WTC11 (cell line): ENCODE data around the gene CRCP. TPM values are rescaled to one million over a fixed set of nuclear protein-coding genes. Genes with fewer than 3 reads are reported as not detected.

Experiments used
- ATAC-seq: fragments of 200-7000 bp; cut with Tn5 transposase; 2 replicates; pipeline ENCODE4 v1.10.0; 2021; ENCODE audit warnings: mild to moderate bottlenecking, moderate library complexity
- CTCF ChIA-PET: fragments of 300-600 bp; sonication (Branson Sonifier 250); formaldehyde crosslinking; loops from one replicate; lab custom pipeline; 2021; ENCODE audit warnings: antibody characterized with exemption; lab: Charles Lee
- POLR2A ChIA-PET: fragments of 350-600 bp; sonication (Branson Sonifier 250); formaldehyde crosslinking; loops from one replicate; lab custom pipeline; 2021; ENCODE audit warnings: antibody characterized with exemption; lab: Charles Lee
- DNase-seq: peaks from one replicate; pipeline ENCODE4 v3.0.0; 2021; ENCODE audit warnings: low spot score
- H3K27ac Mint-ChIP-seq: 2 replicates; pipeline ENCODE4 v1.8.0; 2021; ENCODE audit warnings: mixed read lengths
- H3K27me3 Mint-ChIP-seq: 2 replicates; pipeline ENCODE4 v1.8.0; 2021; ENCODE audit warnings: low read depth, mild to moderate bottlenecking, moderate library complexity, mixed read lengths
- H3K36me3 Mint-ChIP-seq: 2 replicates; pipeline ENCODE4 v1.8.0; 2021; ENCODE audit warnings: mixed read lengths
- H3K4me1 Mint-ChIP-seq: 2 replicates; pipeline ENCODE4 v1.8.0; 2022; ENCODE audit warnings: mixed read lengths
- H3K4me3 Mint-ChIP-seq: 2 replicates; pipeline ENCODE4 v1.8.0; 2021; ENCODE audit warnings: mild to moderate bottlenecking, moderate library complexity, mixed read lengths
- H3K9me3 Mint-ChIP-seq: 2 replicates; pipeline ENCODE4 v1.8.0; 2021; ENCODE audit warnings: mixed read lengths
- ATF1 ChIP-seq: sonication (generic); formaldehyde crosslinking; IDR thresholded peaks from 2 replicates; pipeline ENCODE4 v1.8.1; 2023; ENCODE audit warnings: mild to moderate bottlenecking, moderate library complexity, missing genetic modification reagents
- ATF2 ChIP-seq: sonication (generic); formaldehyde crosslinking; IDR thresholded peaks from 2 replicates; pipeline ENCODE4 v1.8.1; 2022; ENCODE audit warnings: low read depth, missing genetic modification reagents, borderline replicate concordance
- CDX4 ChIP-seq: fragments of 250-450 bp; sonication (Bioruptor Pico); IDR thresholded peaks from 2 replicates; pipeline ENCODE4 v1.9.0; 2021; ENCODE audit warnings: moderate library complexity, mild to moderate bottlenecking, inconsistent platforms, borderline replicate concordance
- E2F1 ChIP-seq: sonication (generic); formaldehyde crosslinking; IDR thresholded peaks from 2 replicates; pipeline ENCODE4 v1.8.0; 2022; ENCODE audit warnings: mild to moderate bottlenecking, missing genetic modification reagents
- E2F5 ChIP-seq: sonication (generic); formaldehyde crosslinking; IDR thresholded peaks from 2 replicates; pipeline ENCODE4 v1.8.1; 2022; ENCODE audit warnings: mild to moderate bottlenecking, moderate library complexity, missing genetic modification reagents
- ESRRA ChIP-seq: sonication (generic); formaldehyde crosslinking; IDR thresholded peaks from 2 replicates; pipeline ENCODE4 v1.8.1; 2022; ENCODE audit warnings: mild to moderate bottlenecking, missing genetic modification reagents, borderline replicate concordance
- KAT7 ChIP-seq: sonication (generic); formaldehyde crosslinking; IDR thresholded peaks from 2 replicates; pipeline ENCODE4 v1.8.1; 2023; ENCODE audit warnings: missing genetic modification reagents, mild to moderate bottlenecking, borderline replicate concordance
- NFATC4 ChIP-seq: fragments of 250-450 bp; sonication (Bioruptor Pico); IDR thresholded peaks from 2 replicates; pipeline ENCODE4 v1.9.0; 2021; ENCODE audit warnings: mild to moderate bottlenecking
- PRDM15 ChIP-seq: sonication (generic); formaldehyde crosslinking; IDR thresholded peaks from 2 replicates; pipeline ENCODE4 v1.8.0; 2022; ENCODE audit warnings: missing genetic modification reagents
- PRRX2 ChIP-seq: fragments of 250-450 bp; sonication (Bioruptor Pico); IDR thresholded peaks from 2 replicates; pipeline ENCODE4 v1.8.0; 2021; ENCODE audit warnings: mild to moderate bottlenecking
- SMAD3 ChIP-seq: sonication (generic); formaldehyde crosslinking; IDR thresholded peaks from 2 replicates; pipeline ENCODE4 v1.8.0; 2022; ENCODE audit warnings: missing genetic modification reagents, mild to moderate bottlenecking, borderline replicate concordance
- SMAD4 ChIP-seq: sonication (generic); formaldehyde crosslinking; IDR thresholded peaks from 2 replicates; pipeline ENCODE4 v1.8.0; 2022; ENCODE audit warnings: mild to moderate bottlenecking, missing genetic modification reagents
- SOX15 ChIP-seq: fragments of 250-450 bp; sonication (Bioruptor Pico); IDR thresholded peaks from 2 replicates; pipeline ENCODE4 v1.9.0; 2021; ENCODE audit warnings: mild to moderate bottlenecking
- SP1 ChIP-seq: sonication (generic); formaldehyde crosslinking; conservative IDR thresholded peaks from 2 replicates; pipeline ENCODE4 v1.8.1; 2022; ENCODE audit warnings: missing genetic modification reagents
- TCF7 ChIP-seq: sonication (generic); formaldehyde crosslinking; IDR thresholded peaks from 2 replicates; pipeline ENCODE4 v1.8.0; 2022; ENCODE audit warnings: mild to moderate bottlenecking, low read depth, missing genetic modification reagents, moderate library complexity
- TEAD1 ChIP-seq: sonication (generic); formaldehyde crosslinking; IDR thresholded peaks from 2 replicates; pipeline ENCODE4 v1.8.0; 2022; ENCODE audit warnings: mild to moderate bottlenecking, missing genetic modification reagents
- ZNF121 ChIP-seq: sonication (generic); formaldehyde crosslinking; IDR thresholded peaks from 2 replicates; pipeline ENCODE4 v1.8.0; 2023; ENCODE audit warnings: missing genetic modification reagents
- ZNF138 ChIP-seq: sonication (generic); formaldehyde crosslinking; conservative IDR thresholded peaks from 2 replicates; pipeline ENCODE4 v1.8.1; 2022; ENCODE audit warnings: mild to moderate bottlenecking, moderate library complexity, missing genetic modification reagents
- ZNF671 ChIP-seq: fragments of 250-450 bp; sonication (Bioruptor Pico); IDR thresholded peaks from 2 replicates; pipeline ENCODE4 v1.8.0; 2021; ENCODE audit warnings: mild to moderate bottlenecking
- total RNA-seq: library from RNA; stranded (reverse); gene quantifications from 3 replicates; pipeline ENCODE4 v1.2.3, GENCODE V29; 2021
- TF ChIP-seq, protein P1 (sequence below): sonication (generic); formaldehyde crosslinking; IDR thresholded peaks from 2 replicates; pipeline ENCODE4 v1.8.1; 2022; ENCODE audit warnings: mild to moderate bottlenecking, missing genetic modification reagents, moderate library complexity, borderline replicate concordance
- TF ChIP-seq, protein P2 (sequence below): sonication (generic); formaldehyde crosslinking; IDR thresholded peaks from 2 replicates; pipeline ENCODE4 v1.8.0; 2022; ENCODE audit warnings: mild to moderate bottlenecking, missing genetic modification reagents

CRCP gene
- total RNA-seq, 1 experiment from 2014 or later: 23.3 TPM

DNA sequence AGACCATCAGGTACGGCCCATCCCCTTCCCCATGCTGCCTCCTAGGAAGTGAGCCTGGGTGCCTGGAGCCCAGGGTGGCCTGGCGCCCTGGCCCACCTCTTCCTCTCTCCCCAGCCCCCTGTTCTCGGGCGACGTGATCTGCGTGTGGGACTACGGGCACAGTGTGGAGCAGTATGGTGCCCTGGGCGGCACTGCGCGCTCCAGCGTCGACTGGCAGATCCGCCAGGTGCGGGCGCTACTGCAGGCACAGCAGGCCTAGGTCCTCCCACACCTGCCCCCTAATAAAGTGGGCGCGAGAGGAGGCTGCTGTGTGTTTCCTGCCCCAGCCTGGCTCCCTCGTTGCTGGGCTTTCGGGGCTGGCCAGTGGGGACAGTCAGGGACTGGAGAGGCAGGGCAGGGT is 22.0 kb upstream of the CRCP start:
- no peak for TF ChIP-seq PRDM15 (CRISPR knock-in tag)
- no peak for TF ChIP-seq TEAD1
- no peak for TF ChIP-seq ZNF121 (CRISPR knock-in tag)
- no peak for TF ChIP-seq SMAD3 (CRISPR knock-in tag)
- no peak for TF ChIP-seq NFATC4
- TF ChIP-seq SP1 (CRISPR knock-in tag): no peak
- no peak for TF ChIP-seq ATF1
- Mint-ChIP-seq H3K27ac (no peak overlapping the region), H3K36me3 (no peaks in the 10 kb centered on the region), H3K4me3 (no peak overlapping the region), H3K9me3 (no peaks in the 10 kb centered on the region), H3K4me1 (no peaks in the 10 kb centered on the region), H3K27me3 (no peaks in the 10 kb centered on the region)
- ChIA-PET CTCF (no interaction called here), POLR2A (no interaction called here)
- DNase-seq: no peak
- no peak for ATAC-seq

DNA sequence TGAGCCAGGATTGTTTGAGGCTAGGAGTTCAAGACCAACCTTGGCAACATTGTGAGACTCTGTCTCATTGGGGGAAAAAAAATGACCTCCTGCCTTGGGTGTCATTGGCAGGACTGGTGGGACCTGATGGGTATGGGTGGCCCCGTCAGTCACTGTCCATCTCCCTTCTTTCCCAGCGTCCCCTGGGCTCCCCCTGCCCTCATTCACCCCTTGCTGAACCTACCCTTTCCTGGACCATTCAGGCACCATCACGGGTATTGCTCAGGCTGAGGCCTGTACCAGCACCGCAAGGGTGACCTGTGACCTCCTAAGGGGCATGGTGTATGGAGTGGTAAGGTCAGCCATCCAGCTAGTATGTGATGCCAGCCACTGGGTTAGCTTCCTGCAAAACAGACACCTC is 19.6 kb upstream of the CRCP start:
- no peak for ATAC-seq
- ChIA-PET CTCF (no interaction called here), POLR2A (interaction anchor here (0.6 to 0.7 kb wide), 2 partner anchors 13 to 976 kb away, joined by 3 to 5 read pairs; no protein-coding TSS in a partner anchor)
- Mint-ChIP-seq H3K4me1 (peaks cover 5% of the 10 kb centered on the region; the same call in 1 of the 2 replicates), H3K27me3 (no peaks in the 10 kb centered on the region), H3K36me3 (no peaks in the 10 kb centered on the region), H3K27ac (no peak overlapping the region), H3K4me3 (no peak overlapping the region), H3K9me3 (no peaks in the 10 kb centered on the region)
- DNase-seq: no peak
- TF ChIP-seq SMAD3 (CRISPR knock-in tag) (no peak), ZNF671 (CRISPR knock-in tag) (no peak), PRDM15 (CRISPR knock-in tag) (no peak)

GRCh38 chr7:66099232-66099550 is 15.5 kb upstream of the CRCP start:
- POLR2A ChIA-PET: no interaction called here
- H3K9me3 Mint-ChIP-seq: no peaks in the 10 kb centered on the region
- H3K27me3 Mint-ChIP-seq: no peaks in the 10 kb centered on the region
- no peak for DNase-seq
- H3K27ac Mint-ChIP-seq: no peak overlapping the region
- H3K36me3 Mint-ChIP-seq: no peaks in the 10 kb centered on the region
- H3K4me3 Mint-ChIP-seq: no peak overlapping the region
- H3K4me1 Mint-ChIP-seq: peaks cover 8% of the 10 kb centered on the region
- CTCF ChIA-PET: no interaction called here
- ATAC-seq: no peak
- TF ChIP-seq PRRX2 (CRISPR knock-in tag) (no peak), E2F1 (CRISPR knock-in tag) (no peak), CDX4 (CRISPR knock-in tag) (no peak), E2F5 (CRISPR knock-in tag) (no peak), SMAD4 (CRISPR knock-in tag) (no peak), ATF2 (CRISPR knock-in tag) (no peak), KAT7 (CRISPR knock-in tag) (no peak), TCF7 (CRISPR knock-in tag) (no peak), SOX15 (no peak), ESRRA (no peak), ZNF138 (CRISPR knock-in tag) (no peak)
- TF ChIP-seq, protein P1, sequence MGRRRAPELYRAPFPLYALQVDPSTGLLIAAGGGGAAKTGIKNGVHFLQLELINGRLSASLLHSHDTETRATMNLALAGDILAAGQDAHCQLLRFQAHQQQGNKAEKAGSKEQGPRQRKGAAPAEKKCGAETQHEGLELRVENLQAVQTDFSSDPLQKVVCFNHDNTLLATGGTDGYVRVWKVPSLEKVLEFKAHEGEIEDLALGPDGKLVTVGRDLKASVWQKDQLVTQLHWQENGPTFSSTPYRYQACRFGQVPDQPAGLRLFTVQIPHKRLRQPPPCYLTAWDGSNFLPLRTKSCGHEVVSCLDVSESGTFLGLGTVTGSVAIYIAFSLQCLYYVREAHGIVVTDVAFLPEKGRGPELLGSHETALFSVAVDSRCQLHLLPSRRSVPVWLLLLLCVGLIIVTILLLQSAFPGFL (CRISPR knock-in tag): no peak
- TF ChIP-seq, protein P2, sequence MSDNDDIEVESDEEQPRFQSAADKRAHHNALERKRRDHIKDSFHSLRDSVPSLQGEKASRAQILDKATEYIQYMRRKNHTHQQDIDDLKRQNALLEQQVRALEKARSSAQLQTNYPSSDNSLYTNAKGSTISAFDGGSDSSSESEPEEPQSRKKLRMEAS (CRISPR knock-in tag): no peak
